Activated B cell treated with CpG ODN at 0.5 μM for 24 hours (primary cell): ENCODE measurements around the gene SPIRE2. TPM values are rescaled to one million over a fixed set of nuclear protein-coding genes. Genes with fewer than 3 reads are reported as not detected.

Source experiments
- ATAC-seq: fragments of 200-7000 bp; cut with Tn5 transposase; one replicate; pipeline ENCODE4 v1.10.0; 2021; ENCODE audit warnings: low read depth, mild to moderate bottlenecking, moderate library complexity
- CTCF ChIA-PET: fragments of 350-600 bp; sonication (Branson Sonifier 250); formaldehyde crosslinking; loops from one replicate; lab custom pipeline; 2021; ENCODE audit warnings: antibody characterized with exemption; lab: Charles Lee
- POLR2A ChIA-PET: fragments of 350-600 bp; sonication (Branson Sonifier 250); formaldehyde crosslinking; loops from one replicate; lab custom pipeline; 2021; ENCODE audit warnings: antibody characterized with exemption; lab: Charles Lee
- DNase-seq: peaks from one replicate; pipeline ENCODE4 v3.0.0; 2022
- H3K27ac Mint-ChIP-seq: one replicate; pipeline ENCODE4 v1.8.0; 2020; ENCODE audit warnings: mixed read lengths
- H3K27me3 Mint-ChIP-seq: one replicate; pipeline ENCODE4 v1.8.0; 2021; ENCODE audit warnings: mixed read lengths
- H3K36me3 Mint-ChIP-seq: one replicate; pipeline ENCODE4 v1.8.0; 2021; ENCODE audit warnings: low read depth, mixed read lengths
- H3K4me1 Mint-ChIP-seq: one replicate; pipeline ENCODE4 v1.8.0; 2021; ENCODE audit warnings: mixed read lengths
- H3K4me3 Mint-ChIP-seq: one replicate; pipeline ENCODE4 v1.8.0; 2020; ENCODE audit warnings: mild to moderate bottlenecking, mixed read lengths
- H3K9me3 Mint-ChIP-seq: one replicate; pipeline ENCODE4 v1.8.0; 2020; ENCODE audit warnings: mixed read lengths
- intact Hi-C: fragments of 100-400 bp; cut with micrococcal nuclease; formaldehyde crosslinking; loops from one replicate; pipeline ENCODE4 v1.15.1; 2024
- total RNA-seq: library from RNA; stranded (reverse); gene quantifications from 2 replicates; pipeline ENCODE4 v1.2.3, GENCODE V29; 2022
- TF ChIP-seq, protein P1 (sequence below): fragments of 200-600 bp; IDR thresholded peaks from one replicate; pipeline ENCODE4 v1.8.0; 2022; ENCODE audit warnings: antibody characterized with exemption, mild to moderate bottlenecking

SPIRE2 gene
- total RNA-seq, 1 donor from 2014 or later, result 1.2 TPM

DNA sequence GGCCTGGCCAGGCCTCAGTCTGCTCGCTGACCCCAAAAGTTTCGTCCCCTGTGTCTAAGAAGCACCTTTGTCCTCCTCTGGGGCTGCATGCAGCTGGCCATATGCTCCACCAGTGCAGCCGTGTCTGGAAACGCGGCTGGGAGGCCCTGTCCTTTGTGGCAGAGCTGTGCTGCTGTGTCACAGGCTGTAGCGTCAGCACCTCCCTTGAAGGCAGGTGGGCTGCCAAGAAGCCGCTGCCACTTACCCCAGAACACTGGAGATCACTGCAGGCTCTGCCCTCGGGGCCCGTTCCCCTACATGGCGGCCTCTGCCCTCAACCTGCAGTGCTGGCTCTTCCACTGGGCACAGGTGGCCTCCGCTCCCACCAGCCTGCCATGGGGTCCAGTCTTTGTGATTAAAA lies 74.7 kb downstream of the SPIRE2 start:
- intact Hi-C loops, result no loop called here
- Mint-ChIP-seq H3K36me3 (peaks cover 65% of the 10 kb centered on the region), H3K4me1 (no peaks in the 10 kb centered on the region), H3K27ac (no peak overlapping the region), H3K4me3 (no peak overlapping the region), H3K9me3 (no peaks in the 10 kb centered on the region), H3K27me3 (no peaks in the 10 kb centered on the region)
- POLR2A ChIA-PET, result no interaction called here
- no peak for ATAC-seq
- CTCF ChIA-PET, result no interaction called here
- TF ChIP-seq, protein P1, sequence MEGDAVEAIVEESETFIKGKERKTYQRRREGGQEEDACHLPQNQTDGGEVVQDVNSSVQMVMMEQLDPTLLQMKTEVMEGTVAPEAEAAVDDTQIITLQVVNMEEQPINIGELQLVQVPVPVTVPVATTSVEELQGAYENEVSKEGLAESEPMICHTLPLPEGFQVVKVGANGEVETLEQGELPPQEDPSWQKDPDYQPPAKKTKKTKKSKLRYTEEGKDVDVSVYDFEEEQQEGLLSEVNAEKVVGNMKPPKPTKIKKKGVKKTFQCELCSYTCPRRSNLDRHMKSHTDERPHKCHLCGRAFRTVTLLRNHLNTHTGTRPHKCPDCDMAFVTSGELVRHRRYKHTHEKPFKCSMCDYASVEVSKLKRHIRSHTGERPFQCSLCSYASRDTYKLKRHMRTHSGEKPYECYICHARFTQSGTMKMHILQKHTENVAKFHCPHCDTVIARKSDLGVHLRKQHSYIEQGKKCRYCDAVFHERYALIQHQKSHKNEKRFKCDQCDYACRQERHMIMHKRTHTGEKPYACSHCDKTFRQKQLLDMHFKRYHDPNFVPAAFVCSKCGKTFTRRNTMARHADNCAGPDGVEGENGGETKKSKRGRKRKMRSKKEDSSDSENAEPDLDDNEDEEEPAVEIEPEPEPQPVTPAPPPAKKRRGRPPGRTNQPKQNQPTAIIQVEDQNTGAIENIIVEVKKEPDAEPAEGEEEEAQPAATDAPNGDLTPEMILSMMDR, result no peak
- no peak for DNase-seq

DNA sequence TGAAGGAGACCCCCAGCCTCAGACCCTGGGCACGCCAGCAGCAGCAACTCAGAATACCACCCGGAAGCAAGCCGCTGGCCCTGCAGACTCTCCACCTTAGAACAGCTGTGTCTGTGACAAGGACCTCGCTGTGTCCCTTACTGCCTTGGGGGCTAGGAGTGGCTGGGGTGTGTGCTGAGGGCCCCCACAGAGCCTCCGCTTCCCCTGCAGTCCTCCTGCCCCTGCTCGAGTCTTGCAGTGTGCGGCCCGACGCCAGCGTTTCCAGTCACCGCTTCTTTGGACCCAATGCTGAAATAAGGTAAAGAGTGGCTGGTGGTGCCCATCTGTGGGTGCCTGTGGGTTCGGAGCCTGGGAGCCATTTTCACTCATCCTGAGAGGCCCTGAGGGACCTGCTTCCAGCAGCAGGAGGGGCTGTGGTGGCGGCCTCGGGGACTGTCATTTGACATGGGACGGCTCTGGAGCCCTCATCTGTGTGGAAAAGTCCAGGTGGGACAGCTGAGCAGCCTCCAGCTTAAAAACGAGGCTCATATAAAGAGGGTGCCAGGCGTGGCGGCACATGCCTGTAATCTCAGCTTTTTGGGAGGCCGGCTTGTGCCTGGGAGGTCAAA lies 75.7 kb downstream of the SPIRE2 start:
- H3K4me3 Mint-ChIP-seq, result no peak overlapping the region
- intact Hi-C loops, result loop anchor here (2.0 kb wide), 1 partner anchor 23 kb away; no protein-coding TSS in a partner anchor
- DNase-seq (no peak), ATAC-seq (no peak)
- no peaks in the 10 kb centered on the region for H3K4me1 Mint-ChIP-seq
- ChIA-PET POLR2A (no interaction called here), CTCF (no interaction called here)
- no peaks in the 10 kb centered on the region for H3K9me3 Mint-ChIP-seq
- H3K36me3 Mint-ChIP-seq, result peaks cover 60% of the 10 kb centered on the region
- H3K27ac Mint-ChIP-seq, result no peak overlapping the region
- no peaks in the 10 kb centered on the region for H3K27me3 Mint-ChIP-seq
- TF ChIP-seq, protein P1, result no peak

DNA sequence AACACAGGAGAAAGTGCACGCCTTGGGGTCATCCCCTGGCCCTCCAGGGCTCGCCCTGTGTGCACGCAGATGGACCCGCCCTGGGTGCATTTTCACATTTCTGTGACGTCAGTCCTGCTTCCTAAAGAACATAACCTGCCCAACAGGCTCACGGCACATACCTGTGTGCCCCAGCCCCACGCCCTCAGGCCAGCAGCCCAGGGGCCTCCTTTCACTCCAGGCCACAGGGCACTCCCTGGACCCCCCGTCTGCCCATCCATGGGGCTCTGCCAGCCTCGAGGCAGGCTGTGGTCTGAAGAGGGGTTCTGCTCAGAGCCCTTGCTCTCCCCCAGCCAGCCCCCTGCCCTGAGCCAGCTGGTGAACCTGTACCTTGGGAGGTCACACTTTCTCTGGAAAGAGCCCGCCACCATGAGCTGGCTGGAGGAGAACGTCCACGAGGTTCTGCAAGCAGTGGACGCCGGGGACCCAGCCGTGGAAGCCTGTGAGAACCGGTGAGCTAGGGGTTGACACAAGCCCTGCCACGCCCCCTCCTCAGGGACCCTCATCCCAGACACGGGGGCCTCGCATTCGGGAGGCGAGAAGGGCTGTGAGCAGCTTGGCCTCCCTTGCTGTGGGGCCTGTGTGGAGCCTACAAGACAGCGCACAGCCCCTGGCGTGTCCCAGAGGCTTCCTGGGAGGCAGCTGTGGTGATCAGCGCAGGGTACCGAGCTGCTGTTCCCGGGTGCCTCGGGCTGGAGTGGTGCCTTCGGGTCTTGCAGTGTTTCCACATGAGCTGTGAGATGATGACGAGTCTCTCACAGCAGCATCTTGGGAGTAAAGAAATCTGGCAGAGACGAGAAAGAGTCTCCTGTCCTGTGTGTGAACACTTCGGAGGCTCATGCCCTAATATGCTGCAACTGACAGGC lies 76.6 kb downstream of the SPIRE2 start:
- DNase-seq (no peak), ATAC-seq (no peak)
- H3K4me1 Mint-ChIP-seq, result peaks cover 3% of the 10 kb centered on the region
- ChIA-PET CTCF (no interaction called here), POLR2A (no interaction called here)
- H3K27me3 Mint-ChIP-seq, result no peaks in the 10 kb centered on the region
- peaks cover 57% of the 10 kb centered on the region for H3K36me3 Mint-ChIP-seq
- H3K9me3 Mint-ChIP-seq, result no peaks in the 10 kb centered on the region
- intact Hi-C loops, result loop anchor here (2.0 kb wide), 1 partner anchor 24 kb away; no protein-coding TSS in a partner anchor
- H3K27ac Mint-ChIP-seq, result no peak overlapping the region
- H3K4me3 Mint-ChIP-seq, result no peak overlapping the region
- TF ChIP-seq, protein P1, result no peak

DNA sequence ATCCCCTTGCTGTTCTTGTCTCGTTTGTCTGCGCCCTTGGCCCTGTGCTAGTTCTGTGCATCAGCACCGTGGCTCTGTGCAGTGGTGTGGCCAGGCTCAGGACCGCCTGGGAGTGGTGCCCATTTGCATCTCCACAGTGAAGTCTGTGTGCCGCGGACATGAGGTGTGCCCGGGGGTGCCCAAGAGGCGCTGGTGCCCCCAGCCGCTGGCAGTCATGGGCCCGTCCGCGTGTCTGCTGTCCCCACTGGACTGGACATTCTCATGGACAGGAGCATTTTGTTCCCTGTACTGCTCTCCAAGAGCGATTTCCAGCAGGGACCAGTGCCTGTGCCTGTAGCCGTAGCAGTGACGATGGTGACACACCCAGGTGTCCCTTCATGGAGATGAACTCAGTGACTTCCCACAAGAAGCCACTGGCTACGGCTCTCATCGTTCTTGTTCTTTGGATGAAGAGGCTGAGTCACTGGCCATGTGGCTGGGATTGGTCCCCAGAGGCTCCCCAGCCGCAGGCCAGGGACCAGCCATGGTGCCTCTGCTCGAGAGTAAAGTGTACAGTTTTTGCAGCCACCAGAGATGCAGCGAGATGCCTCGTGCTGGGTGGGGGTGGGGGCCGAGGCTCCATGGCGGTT lies 77.3 kb downstream of the SPIRE2 start:
- no peaks in the 10 kb centered on the region for H3K9me3 Mint-ChIP-seq
- ChIA-PET POLR2A (no interaction called here), CTCF (no interaction called here)
- no peak overlapping the region for H3K4me3 Mint-ChIP-seq
- DNase-seq, result no peak
- intact Hi-C loops, result loop anchor here (2.0 kb wide), 1 partner anchor 25 kb away; no protein-coding TSS in a partner anchor
- H3K36me3 Mint-ChIP-seq, result peaks cover 57% of the 10 kb centered on the region
- ATAC-seq, result no peak
- TF ChIP-seq, protein P1, result no peak
- H3K27me3 Mint-ChIP-seq, result no peaks in the 10 kb centered on the region
- no peak overlapping the region for H3K27ac Mint-ChIP-seq
- H3K4me1 Mint-ChIP-seq, result peaks cover 5% of the 10 kb centered on the region
